ENCODE measurements around the gene PIK3R5. TPM values are rescaled to one million over a fixed set of nuclear protein-coding genes. Genes with fewer than 3 reads are reported as not detected.

The PIK3R5 gene
- total and polyA plus RNA-seq, 2 donors (not counting 3 experiments of a cell fraction or from before 2014, with no cell fraction given), result not detected

DNA sequence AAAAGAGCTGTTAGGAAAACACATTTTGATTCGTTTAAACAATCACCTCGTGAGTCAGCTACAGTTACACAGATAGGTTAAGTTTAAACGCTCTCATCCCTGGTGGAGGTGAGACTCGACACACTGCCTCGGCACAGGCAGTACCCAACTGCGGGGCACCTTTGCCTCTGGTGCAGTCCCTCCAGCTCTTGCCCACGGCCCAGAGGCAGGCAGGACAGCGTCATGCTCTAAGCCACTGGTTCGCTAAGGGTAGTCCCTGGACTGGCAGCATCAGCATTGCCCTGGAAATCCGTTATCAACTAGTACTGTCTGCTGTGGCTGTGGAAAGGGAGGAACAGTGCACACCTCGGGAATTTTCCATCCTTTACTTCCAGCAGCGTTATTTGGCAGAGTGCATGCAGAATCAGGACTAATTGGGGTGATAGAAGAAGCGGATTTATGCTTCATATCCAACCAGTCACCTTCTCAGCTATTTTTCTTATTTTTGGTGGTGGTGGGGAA lies 94.4 kb downstream of the PIK3R5 start:
- ChIA-PET CTCF (no interaction called here), POLR2A (no interaction called here)
- Histone ChIP-seq H3K27ac (ENCODE audit: insufficient read depth, low read depth, low read length) (no peak overlapping the region), H3K9me1 (replicated peaks; ENCODE audit: control insufficient read depth, extremely low read depth, insufficient read depth, low read length) (no peaks in the 10 kb centered on the region), H2AFZ (ENCODE audit: low read depth, low read length) (no peak overlapping the region), H3K79me2 (ENCODE audit: control insufficient read depth, insufficient read depth, low read length) (no peaks in the 10 kb centered on the region), H3K4me1 (ENCODE audit: control insufficient read depth, extremely low read depth, insufficient read depth, low read length) (no peaks in the 10 kb centered on the region), H3K27me3 (ENCODE audit: control insufficient read depth in 2 of 2, insufficient read depth in 2 of 2, low read length in 2 of 2) (no peaks in the 10 kb centered on the region), H3K4me2 (ENCODE audit: insufficient read depth, low read length) (no peak overlapping the region), H3K9me3 (replicated peaks; ENCODE audit: control insufficient read depth, insufficient read depth, low read length) (no peaks in the 10 kb centered on the region), H4K20me1 (replicated peaks; ENCODE audit: control insufficient read depth, extremely low read depth, insufficient read depth, low read length) (no peaks in the 10 kb centered on the region), H3K36me3 (ENCODE audit: control insufficient read depth in 2 of 2, extremely low read depth in 1 of 2, insufficient read depth in 2 of 2, low read length in 2 of 2) (no peaks in the 10 kb centered on the region), H3K9ac (replicated peaks; ENCODE audit: extremely low read depth, insufficient read depth, low read length) (no peak overlapping the region), H3K4me3 (replicated peaks in 1 of 3; ENCODE audit: insufficient read depth in 1 of 3, low read depth in 1 of 3, low read length in 3 of 3) (no peak overlapping the region)
- BruUV-seq (replicated peaks), result no TSS peak
- dilution Hi-C loops (cut with MboI; ENCODE audit: extremely low pct_ligation_motif_present, low sequenced_read_pairs) (no loop called here), intact Hi-C loops (cut with micrococcal nuclease) (no loop called here)
- FAIRE-seq, result no peak
- no peak for DNase-seq (ENCODE audit: low read depth, low spot score)
- TF ChIP-seq GATA2 (IDR thresholded peaks at IDR 0.05; ENCODE audit: insufficient read depth, insufficient read length, low read depth, low read length) (no peak), MAX (IDR thresholded peaks at IDR 0.05; ENCODE audit: insufficient read depth, insufficient read length) (no peak), MYC (IDR thresholded peaks at IDR 0.05; ENCODE audit: low read depth, low read length) (no peak), POLR2A (IDR thresholded peaks at IDR 0.05; ENCODE audit: low read depth, low read length) (no peak), JUN (IDR thresholded peaks at IDR 0.05; ENCODE audit: borderline replicate concordance, insufficient read depth, insufficient read length, low read depth) (no peak), EZH2 (IDR thresholded peaks at IDR 0.05; ENCODE audit: borderline replicate concordance, low read depth, low read length, severe bottlenecking) (no peak), FOS (IDR thresholded peaks at IDR 0.05; ENCODE audit: borderline replicate concordance, insufficient read depth, low read length) (no peak), POLR2AphosphoS5 (IDR thresholded peaks at IDR 0.05; ENCODE audit: insufficient read depth, low read depth, low read length) (no peak)
- TF ChIP-seq, protein P1, sequence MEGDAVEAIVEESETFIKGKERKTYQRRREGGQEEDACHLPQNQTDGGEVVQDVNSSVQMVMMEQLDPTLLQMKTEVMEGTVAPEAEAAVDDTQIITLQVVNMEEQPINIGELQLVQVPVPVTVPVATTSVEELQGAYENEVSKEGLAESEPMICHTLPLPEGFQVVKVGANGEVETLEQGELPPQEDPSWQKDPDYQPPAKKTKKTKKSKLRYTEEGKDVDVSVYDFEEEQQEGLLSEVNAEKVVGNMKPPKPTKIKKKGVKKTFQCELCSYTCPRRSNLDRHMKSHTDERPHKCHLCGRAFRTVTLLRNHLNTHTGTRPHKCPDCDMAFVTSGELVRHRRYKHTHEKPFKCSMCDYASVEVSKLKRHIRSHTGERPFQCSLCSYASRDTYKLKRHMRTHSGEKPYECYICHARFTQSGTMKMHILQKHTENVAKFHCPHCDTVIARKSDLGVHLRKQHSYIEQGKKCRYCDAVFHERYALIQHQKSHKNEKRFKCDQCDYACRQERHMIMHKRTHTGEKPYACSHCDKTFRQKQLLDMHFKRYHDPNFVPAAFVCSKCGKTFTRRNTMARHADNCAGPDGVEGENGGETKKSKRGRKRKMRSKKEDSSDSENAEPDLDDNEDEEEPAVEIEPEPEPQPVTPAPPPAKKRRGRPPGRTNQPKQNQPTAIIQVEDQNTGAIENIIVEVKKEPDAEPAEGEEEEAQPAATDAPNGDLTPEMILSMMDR (IDR thresholded peaks at IDR 0.05; ENCODE audit: extremely low read depth in 1 of 2, insufficient read depth in 1 of 2, low read depth in 1 of 2, low read length in 2 of 2), result no peak

Data from endothelial cell of umbilical vein (primary cell).